Cardiac muscle cell (in vitro differentiated cells and primary cell): Measurements from ENCODE around the gene KIF1A. TPM values are rescaled to one million over a fixed set of nuclear protein-coding genes. Genes with fewer than 3 reads are reported as not detected.

Source experiments
- DNase-seq, 2 donors: peaks; one replicate each; pipeline versions ENCODE4 v3.0.0 to v3.0.0-alpha.2; 2010 to 2017; ENCODE audit warnings: low read depth in 1 of 2, low spot score in 1 of 2
- H3K27ac ChIP-seq: fragments of 200-600 bp; sonication (generic); 2 replicates; pipeline ENCODE4 v1.5.1; 2016
- H3K27me3 ChIP-seq: fragments of 200-600 bp; sonication (generic); 2 replicates; pipeline ENCODE4 v1.6.0; 2016; ENCODE audit warnings: control low read depth
- H3K36me3 ChIP-seq: fragments of 200-600 bp; sonication (generic); 2 replicates; pipeline ENCODE4 v1.5.1; 2016; ENCODE audit warnings: control low read depth
- H3K4me1 ChIP-seq: fragments of 200-600 bp; sonication (generic); 2 replicates; pipeline ENCODE4 v1.8.1; 2017; ENCODE audit warnings: low read depth, mild to moderate bottlenecking, mixed run types
- H3K4me3 ChIP-seq: fragments of 200-600 bp; sonication (generic); 2 replicates; pipeline ENCODE4 v1.5.1; 2016; ENCODE audit warnings: mild to moderate bottlenecking
- H3K9me3 ChIP-seq: fragments of 200-600 bp; sonication (generic); 2 replicates; pipeline ENCODE4 v1.5.1; 2017; ENCODE audit warnings: low read depth, mild to moderate bottlenecking, control low read depth
- polyA plus RNA-seq: library from polyadenylated mRNA; unstranded; fragments of >200 nt; fragmentation: Nextera tagmentation; extraction: Ambion mirVana; gene quantifications from 2 replicates; pipeline ENCODE4 v1.2.1, GENCODE V29; 2016
- total RNA-seq: library from RNA; depleted of rRNA; stranded (reverse); fragments of >200 nt; gene quantifications from 2 replicates; pipeline ENCODE4 v1.2.3, GENCODE V29; 2016
- TF ChIP-seq, protein P1 (sequence below): IDR thresholded peaks from 2 replicates; pipeline ENCODE4 v1.5.1; 2012; ENCODE audit warnings: low read depth, mild to moderate bottlenecking, low read length

The KIF1A gene
- total and polyA plus RNA-seq, 2 experiments from 2014 or later: 6.3 to 14.1 TPM

DNA sequence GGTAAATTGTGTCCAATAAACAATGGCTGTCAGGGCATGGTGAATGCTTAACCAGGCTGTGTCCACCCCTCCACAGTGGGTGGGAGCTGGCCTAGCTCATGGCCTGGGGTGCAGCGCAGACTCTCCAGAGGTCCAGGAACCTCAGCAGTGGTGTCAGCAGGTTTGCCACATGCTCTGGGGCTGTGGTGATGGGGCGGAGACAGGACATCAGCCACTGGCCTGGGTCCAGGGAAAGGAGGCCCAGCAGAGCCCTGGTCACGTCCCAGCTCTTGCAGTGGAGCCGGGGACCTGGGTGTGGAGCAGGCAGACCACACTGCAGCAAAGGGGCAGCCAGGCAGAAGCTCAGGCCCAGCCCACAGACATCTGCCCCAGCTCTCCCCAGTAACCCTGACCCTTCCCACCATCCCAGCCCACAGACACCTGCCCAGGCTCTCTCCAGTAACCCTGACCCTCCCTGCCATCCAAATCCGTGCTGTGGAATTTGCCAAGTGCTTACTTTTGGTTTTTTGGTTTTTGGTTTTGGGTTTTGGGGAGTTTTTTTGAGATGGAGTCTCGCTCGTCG is 13.8 kb upstream of the KIF1A start:
- no peak overlapping the region for H3K27ac ChIP-seq
- H3K27me3 ChIP-seq: peaks cover 71% of the 10 kb centered on the region
- no peaks in the 10 kb centered on the region for H3K9me3 ChIP-seq
- TF ChIP-seq, protein P1, sequence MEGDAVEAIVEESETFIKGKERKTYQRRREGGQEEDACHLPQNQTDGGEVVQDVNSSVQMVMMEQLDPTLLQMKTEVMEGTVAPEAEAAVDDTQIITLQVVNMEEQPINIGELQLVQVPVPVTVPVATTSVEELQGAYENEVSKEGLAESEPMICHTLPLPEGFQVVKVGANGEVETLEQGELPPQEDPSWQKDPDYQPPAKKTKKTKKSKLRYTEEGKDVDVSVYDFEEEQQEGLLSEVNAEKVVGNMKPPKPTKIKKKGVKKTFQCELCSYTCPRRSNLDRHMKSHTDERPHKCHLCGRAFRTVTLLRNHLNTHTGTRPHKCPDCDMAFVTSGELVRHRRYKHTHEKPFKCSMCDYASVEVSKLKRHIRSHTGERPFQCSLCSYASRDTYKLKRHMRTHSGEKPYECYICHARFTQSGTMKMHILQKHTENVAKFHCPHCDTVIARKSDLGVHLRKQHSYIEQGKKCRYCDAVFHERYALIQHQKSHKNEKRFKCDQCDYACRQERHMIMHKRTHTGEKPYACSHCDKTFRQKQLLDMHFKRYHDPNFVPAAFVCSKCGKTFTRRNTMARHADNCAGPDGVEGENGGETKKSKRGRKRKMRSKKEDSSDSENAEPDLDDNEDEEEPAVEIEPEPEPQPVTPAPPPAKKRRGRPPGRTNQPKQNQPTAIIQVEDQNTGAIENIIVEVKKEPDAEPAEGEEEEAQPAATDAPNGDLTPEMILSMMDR: no peak
- H3K4me3 ChIP-seq: no peak overlapping the region
- DNase-seq: no peak
- no peaks in the 10 kb centered on the region for H3K4me1 ChIP-seq
- H3K36me3 ChIP-seq: no peaks in the 10 kb centered on the region

DNA sequence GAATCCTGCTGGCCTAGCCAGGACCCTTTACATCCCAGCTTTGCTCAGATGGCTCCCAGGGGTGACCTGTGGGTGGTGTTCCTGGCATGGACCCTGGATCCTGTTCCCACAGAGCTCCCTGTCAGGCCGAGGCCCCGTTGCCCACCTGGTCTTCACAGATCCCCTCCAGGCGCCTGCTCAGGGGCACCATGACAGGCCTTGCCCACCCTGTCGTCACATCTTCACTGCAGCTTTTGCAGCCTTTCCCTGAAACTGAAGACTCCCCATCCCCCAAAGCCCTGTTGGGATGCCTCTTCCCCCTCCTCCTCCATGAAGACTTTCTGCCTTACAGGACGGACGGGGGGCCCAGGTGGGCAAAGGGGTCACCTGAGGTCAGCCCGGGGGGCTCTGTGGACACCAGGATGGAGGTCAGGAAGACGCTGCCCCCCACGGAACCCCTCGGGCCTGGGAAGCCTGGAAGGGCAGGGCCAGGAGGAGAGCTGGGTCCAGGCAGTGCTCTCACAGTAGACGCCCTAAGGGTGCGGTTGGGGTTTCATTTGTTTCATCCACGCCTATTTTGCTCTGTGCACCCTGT is 13.0 kb upstream of the KIF1A start:
- Histone ChIP-seq H3K27ac (no peak overlapping the region), H3K4me1 (no peaks in the 10 kb centered on the region), H3K36me3 (no peaks in the 10 kb centered on the region), H3K27me3 (peaks cover 79% of the 10 kb centered on the region), H3K4me3 (no peak overlapping the region), H3K9me3 (no peaks in the 10 kb centered on the region)
- TF ChIP-seq, protein P1: no peak
- no peak for DNase-seq

DNA sequence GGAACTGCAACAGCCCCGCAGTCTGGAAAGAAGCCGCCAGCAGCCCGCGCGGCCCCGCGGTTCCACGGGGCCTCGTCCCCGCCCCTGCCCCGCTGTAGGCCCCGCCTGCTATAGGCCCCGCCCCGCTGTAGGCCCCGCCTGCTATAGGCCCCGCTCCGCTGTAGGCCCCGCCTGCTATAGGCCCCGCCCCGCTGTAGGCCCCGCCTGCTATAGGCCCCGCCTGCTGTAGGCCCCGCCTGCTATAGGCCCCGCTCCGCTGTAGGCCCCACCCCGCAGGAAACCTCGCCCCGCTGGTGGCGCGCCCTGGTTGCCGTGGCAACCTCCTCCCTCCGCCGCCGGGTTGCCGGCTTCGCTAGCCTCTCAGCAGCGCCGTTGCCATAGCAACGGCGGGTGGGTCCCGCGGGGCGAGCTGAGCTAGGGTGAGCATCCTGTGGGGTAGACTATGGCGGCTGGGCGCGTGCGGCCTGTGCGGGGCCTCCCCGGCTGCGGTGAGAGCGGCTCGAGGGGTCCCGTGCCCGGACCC is 12.2 kb upstream of the KIF1A start:
- TF ChIP-seq, protein P1: no peak
- H3K27me3 ChIP-seq: peaks cover 82% of the 10 kb centered on the region
- no peaks in the 10 kb centered on the region for H3K36me3 ChIP-seq
- H3K9me3 ChIP-seq: no peaks in the 10 kb centered on the region
- H3K27ac ChIP-seq: no peak overlapping the region
- DNase-seq: peak; percentile 94
- H3K4me1 ChIP-seq: no peaks in the 10 kb centered on the region
- peak overlapping the region; percentile 7 for H3K4me3 ChIP-seq

DNA sequence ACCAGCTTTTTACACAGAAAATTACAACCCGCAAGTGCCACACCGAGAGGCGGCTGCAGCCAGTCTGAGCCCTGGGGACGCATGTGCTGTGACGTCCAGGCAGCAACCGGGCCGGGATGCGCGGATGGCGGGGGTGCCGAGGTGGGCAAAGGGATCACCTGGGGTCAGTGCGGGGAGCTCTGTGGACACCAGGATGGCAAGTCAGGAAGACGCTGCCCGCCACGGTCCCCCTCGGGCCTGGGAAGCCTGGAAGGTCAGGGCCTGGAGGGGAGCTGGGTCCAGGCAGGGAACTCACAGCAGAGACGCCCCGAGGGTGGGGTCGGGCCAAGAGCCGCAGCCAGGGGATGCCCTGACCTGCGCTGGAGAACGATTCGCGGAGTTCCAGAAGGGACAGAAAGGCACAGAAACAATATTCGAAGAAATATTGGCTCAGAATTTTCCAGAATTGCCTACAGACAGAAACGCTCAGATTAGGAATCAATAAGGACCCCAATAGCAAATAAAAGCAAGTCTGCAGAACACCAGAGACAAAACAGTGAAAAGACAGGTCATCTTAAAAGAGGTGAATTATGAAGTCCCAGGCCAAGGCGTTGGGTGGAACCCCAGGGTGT is 11.7 kb upstream of the KIF1A start:
- no peaks in the 10 kb centered on the region for H3K4me1 ChIP-seq
- TF ChIP-seq, protein P1: no peak
- no peaks in the 10 kb centered on the region for H3K36me3 ChIP-seq
- no peak overlapping the region for H3K27ac ChIP-seq
- peak overlapping the region; percentile 7 for H3K4me3 ChIP-seq
- no peaks in the 10 kb centered on the region for H3K9me3 ChIP-seq
- no peak for DNase-seq
- H3K27me3 ChIP-seq: peaks cover 83% of the 10 kb centered on the region

DNA sequence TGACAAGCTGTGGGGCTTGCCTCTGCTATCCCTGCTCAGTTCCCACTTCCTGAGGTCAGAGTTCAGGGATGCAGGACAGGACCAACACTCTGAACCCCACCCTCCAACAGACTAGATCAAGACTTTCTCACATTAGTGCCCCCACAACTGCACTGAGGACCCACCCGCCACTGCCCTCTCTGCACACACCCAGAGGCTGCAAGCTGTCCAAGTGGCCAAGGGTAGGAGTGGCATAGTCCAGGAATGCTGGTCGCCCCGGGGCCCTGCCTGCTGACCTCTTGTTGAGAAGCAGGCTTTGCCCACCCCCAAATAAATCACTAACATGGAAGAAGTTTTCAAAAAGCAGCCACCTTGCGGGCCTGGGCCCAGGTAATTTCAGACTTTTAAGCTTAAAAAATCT is 5.5 kb upstream of the KIF1A start:
- DNase-seq: no peak
- Histone ChIP-seq H3K27ac (no peak overlapping the region), H3K4me1 (no peaks in the 10 kb centered on the region), H3K27me3 (peaks cover 100% of the 10 kb centered on the region), H3K9me3 (no peaks in the 10 kb centered on the region), H3K36me3 (no peaks in the 10 kb centered on the region), H3K4me3 (no peak overlapping the region)
- TF ChIP-seq, protein P1: no peak
